Pancreas (tissue), 10 donors: ENCODE measurements around the gene SH3BGR. TPM values are rescaled to one million over a fixed set of nuclear protein-coding genes. Genes with fewer than 3 reads are reported as not detected.
A peak's percentile ranks its signal among the peaks of the same experiment; 100 is the strongest.

Experiments used
- ATAC-seq, 4 donors: fragments of 200-7000 bp; cut with Tn5 transposase; one replicate each; pipeline versions ENCODE4 v1.8.0 to v1.9.1; 2020; ENCODE audit warnings: mild to moderate bottlenecking in 4 of 4, moderate library complexity in 4 of 4
- DNase-seq, 6 donors: peaks; one replicate each; pipeline ENCODE4 v3.0.0-alpha.2; 2020
- FAIRE-seq: peaks from 2 replicates; lab custom pipeline; 2012; peaks lifted over from hg19 to GRCh38; lab: Jason Lieb, UNC
- H3K27ac ChIP-seq, 4 donors: fragments of 200-600 bp; sonication (generic); 1 replicate in 3 of 4; 2 replicates in 1 of 4; pipeline versions ENCODE4 v1.5.0 to v1.8.0; 2020
- H3K27me3 ChIP-seq, 4 donors: fragments of 200-600 bp; one replicate each; pipeline ENCODE4 v1.8.0; 2021
- H3K36me3 ChIP-seq, 3 donors: fragments of 200-600 bp; sonication (generic) in 1 of 3; one replicate each; pipeline versions ENCODE4 v1.5.0 to v1.8.0; 2020 to 2021
- H3K4me1 ChIP-seq, 3 donors: fragments of 200-600 bp; one replicate each; pipeline ENCODE4 v1.8.0; 2021
- H3K4me3 ChIP-seq, 4 donors: fragments of 200-600 bp; sonication (generic) in 2 of 4; one replicate each; pipeline versions ENCODE4 v1.5.0 to v1.8.0; 2020 to 2021
- H3K9me3 ChIP-seq, 4 donors: fragments of 200-600 bp; one replicate each; pipeline ENCODE4 v1.8.0; 2021
- WGBS, 2 donors: extraction: QIAGEN DNeasy Blood & Tissue Kit; methylation state at CpG; one replicate each; pipeline ENCODE4 v1.1.7; 2013; 5-methylcytosine and 5-hydroxymethylcytosine counted together
- intact Hi-C, 3 donors: fragments of 100-400 bp; cut with DNase I; formaldehyde crosslinking; loops; one replicate each; pipeline versions ENCODE4 v1.11.1 to v1.14.2; 2022
- polyA plus RNA-seq, 2 donors: library from polyadenylated mRNA; stranded (reverse); fragments of 200-250 nt; gene quantifications; one replicate each; pipeline ENCODE4 v1.2.3, GENCODE V29; 2013
- total RNA-seq, 6 donors: library from RNA; stranded (reverse); fragmentation: NEBNext Ultra II Directional in 4 of 6; extraction: Animal tissue kit (Norgen Biotek cat#: 25700) in 4 of 6; gene quantifications; one replicate each; pipeline versions ENCODE4 v1.2.1 to v1.2.4, GENCODE V29; 2021 to 2023
- TF ChIP-seq, protein P1 (sequence below), 4 donors: fragments of 200-600 bp; sonication (generic) in 3 of 4; IDR thresholded peaks; one replicate each; pipeline versions ENCODE4 v1.5.0 to v1.8.0; 2021; ENCODE audit warnings: antibody characterized with exemption in 4 of 4
- donor health status: healthy with polysubstance abuse.
- donor health status: DM: no; HTN: no; CAD: no; lungs with moderate emphysema.
- donor health status: DM: no; HTN: no; CAD: no.
- donor health status: control.
- donor health status: control.
- donor health status: Bipolar disorder and iron deficiency.
- donor health status: DM: yes; HTN: yes; CAD: no.
- donor health status: DM: no; HTN: no; CAD: no.
- donor health status: DM: no; HTN: no; CAD: no.
- donor health status: DM: yes; HTN: yes; CAD: no.

The SH3BGR gene
- total and polyA plus RNA-seq, 8 donors = 1.4 to 7.3 (median 4.0) TPM

DNA sequence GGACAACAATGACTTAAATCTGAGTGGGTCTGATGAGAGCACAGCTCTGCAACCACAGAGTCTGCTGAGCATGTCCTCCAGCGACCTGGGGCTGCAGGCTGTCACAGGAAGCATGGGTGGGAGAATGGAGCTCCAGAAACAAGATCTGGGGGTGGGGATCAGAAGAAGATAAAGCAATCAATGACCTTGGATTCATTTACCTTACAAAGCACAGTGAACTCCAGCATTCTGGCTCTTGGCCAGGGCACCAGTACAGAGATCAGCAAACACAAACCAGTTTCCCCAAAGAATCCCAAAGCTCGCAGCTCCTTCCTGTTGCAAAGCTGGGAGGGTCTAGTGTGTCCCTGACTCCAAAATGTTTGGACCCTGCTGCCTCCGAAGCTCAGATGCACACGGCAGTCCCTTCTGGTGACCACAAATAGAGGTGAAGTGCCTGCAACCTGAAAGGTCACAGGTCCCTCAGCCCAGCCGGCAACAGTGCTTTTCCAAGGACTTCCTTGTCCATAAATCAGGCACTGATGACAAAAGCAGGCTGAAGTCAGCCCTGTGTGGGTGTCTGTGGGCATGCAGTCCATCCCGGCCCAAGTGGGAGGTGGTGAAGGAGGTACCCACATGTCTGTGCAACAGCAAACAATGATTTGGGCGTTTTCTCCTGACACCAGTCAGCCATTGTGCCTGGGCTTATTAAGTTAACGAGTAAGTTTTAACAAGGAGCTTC lies 76.1 kb downstream of the SH3BGR start:
- H3K4me3 ChIP-seq = no peak overlapping the region
- no peaks in the 10 kb centered on the region for H3K36me3 ChIP-seq
- WGBS, 2 donors = 7 to 12% methylated on average over 8 of the region's 8 CpGs
- peaks cover 25 to 36% (median 27%) of the 10 kb centered on the region in 3 donors for H3K4me1 ChIP-seq
- DNase-seq = peak; percentile 65 to 84 (median 68)
- no peaks in the 10 kb centered on the region for H3K27me3 ChIP-seq
- TF ChIP-seq, protein P1, sequence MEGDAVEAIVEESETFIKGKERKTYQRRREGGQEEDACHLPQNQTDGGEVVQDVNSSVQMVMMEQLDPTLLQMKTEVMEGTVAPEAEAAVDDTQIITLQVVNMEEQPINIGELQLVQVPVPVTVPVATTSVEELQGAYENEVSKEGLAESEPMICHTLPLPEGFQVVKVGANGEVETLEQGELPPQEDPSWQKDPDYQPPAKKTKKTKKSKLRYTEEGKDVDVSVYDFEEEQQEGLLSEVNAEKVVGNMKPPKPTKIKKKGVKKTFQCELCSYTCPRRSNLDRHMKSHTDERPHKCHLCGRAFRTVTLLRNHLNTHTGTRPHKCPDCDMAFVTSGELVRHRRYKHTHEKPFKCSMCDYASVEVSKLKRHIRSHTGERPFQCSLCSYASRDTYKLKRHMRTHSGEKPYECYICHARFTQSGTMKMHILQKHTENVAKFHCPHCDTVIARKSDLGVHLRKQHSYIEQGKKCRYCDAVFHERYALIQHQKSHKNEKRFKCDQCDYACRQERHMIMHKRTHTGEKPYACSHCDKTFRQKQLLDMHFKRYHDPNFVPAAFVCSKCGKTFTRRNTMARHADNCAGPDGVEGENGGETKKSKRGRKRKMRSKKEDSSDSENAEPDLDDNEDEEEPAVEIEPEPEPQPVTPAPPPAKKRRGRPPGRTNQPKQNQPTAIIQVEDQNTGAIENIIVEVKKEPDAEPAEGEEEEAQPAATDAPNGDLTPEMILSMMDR (IDR thresholded peaks at IDR 0.05) = no peak
- no peak for FAIRE-seq
- no peaks in the 10 kb centered on the region for H3K9me3 ChIP-seq
- intact Hi-C loops = loop anchor here in 1 of 3 donors (10.0 kb wide), 1 partner anchor 197 kb away; no protein-coding TSS in a partner anchor
- ATAC-seq = peak; percentile 41 to 74 (median 65)
- peak overlapping the region; percentile 13 to 69 (median 49) for H3K27ac ChIP-seq

DNA sequence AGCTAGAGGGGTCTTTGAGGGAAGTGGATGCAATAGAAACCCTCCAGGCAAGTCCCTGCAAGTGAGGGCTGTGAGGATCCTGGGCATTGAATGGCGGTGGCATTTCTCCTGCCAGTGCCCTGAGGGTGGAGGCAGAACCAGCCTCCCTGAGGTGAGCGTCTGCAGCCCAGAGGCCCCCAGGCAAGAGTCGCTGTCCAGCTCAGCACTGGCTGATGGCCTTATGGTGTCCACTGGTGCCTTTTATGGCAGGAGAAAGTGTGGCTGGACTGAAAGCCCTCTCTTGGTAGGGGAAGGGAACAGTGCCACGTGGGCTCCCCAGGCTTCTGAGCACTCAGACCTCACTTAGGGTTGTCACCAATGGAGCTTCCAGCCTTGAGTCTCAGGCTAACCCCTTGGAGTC lies 77.3 kb downstream of the SH3BGR start:
- no peak for DNase-seq
- no peak for FAIRE-seq
- intact Hi-C loops = loop anchor here in 1 of 3 donors (10.0 kb wide), 1 partner anchor 196 kb away; no protein-coding TSS in a partner anchor

DNA sequence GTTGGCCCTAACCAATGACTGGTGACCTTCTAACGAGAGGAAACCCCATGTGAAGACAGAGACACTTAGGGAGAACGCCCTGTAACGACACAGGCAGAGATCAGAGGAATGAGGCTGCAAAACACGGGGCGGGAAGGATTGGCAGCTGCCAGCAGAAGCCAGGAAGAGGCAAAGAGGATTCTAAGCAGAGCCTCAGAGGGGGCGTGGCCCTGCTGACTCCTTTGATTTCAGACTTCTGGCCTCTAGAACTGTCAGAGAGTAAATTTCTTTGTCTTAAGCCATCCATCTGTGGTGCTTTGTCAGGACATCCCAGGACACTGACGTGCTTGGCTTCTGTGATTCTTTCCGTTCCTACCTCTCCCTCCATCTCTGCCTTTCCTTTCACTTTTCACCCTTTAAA lies 79.3 kb downstream of the SH3BGR start:
- Histone ChIP-seq H3K4me1 (peaks cover 18 to 24% (median 19%) of the 10 kb centered on the region in 3 donors), H3K27ac (no peak overlapping the region), H3K36me3 (no peaks in the 10 kb centered on the region), H3K9me3 (no peaks in the 10 kb centered on the region), H3K4me3 (no peak overlapping the region), H3K27me3 (no peaks in the 10 kb centered on the region)
- FAIRE-seq (no peak), ATAC-seq (no peak), DNase-seq (no peak)
- intact Hi-C loops = no loop called here
- TF ChIP-seq, protein P1 (IDR thresholded peaks at IDR 0.05) = no peak
- WGBS, 2 donors = 84 to 86% methylated on average over 8 of the region's 8 CpGs

More for the DNA sequence above, 77.3 kb downstream of the SH3BGR start:
- Histone ChIP-seq H3K36me3 (no peaks in the 10 kb centered on the region), H3K27ac (peak overlapping the region in 3 of 4 donors; percentile 4 to 51 (median 21)), H3K27me3 (no peaks in the 10 kb centered on the region), H3K4me1 (peaks cover 17 to 24% (median 17%) of the 10 kb centered on the region in 3 donors), H3K9me3 (no peaks in the 10 kb centered on the region), H3K4me3 (no peak overlapping the region)
- WGBS, 2 donors = 84 to 89% methylated on average over 4 of the region's 4 CpGs
- peak in 1 of 4 donors; percentile 37 for ATAC-seq
- TF ChIP-seq, protein P1 (IDR thresholded peaks at IDR 0.05) = no peak

DNA sequence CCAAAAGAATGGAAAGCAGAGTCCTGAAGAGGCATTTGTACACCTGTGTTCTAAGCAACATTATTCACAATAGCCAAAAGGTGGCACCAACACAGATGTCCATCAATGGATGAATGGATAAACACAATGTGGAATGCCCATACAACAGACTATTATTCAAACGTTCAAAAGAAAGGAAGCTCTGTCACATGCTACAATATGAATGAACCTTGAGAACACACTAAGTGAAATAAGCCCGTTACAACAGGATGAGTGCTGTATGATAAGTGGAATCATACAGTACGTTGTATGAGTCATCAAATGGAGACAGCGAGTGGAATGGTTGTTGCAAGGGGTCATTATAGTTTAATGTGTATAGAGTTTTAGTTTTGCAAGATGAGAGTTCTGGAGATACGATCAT lies 80.1 kb downstream of the SH3BGR start:
- 71 to 72% methylated on average over 5 of the region's 5 CpGs for WGBS, 2 donors
- no peak for DNase-seq
- Histone ChIP-seq H3K27me3 (no peaks in the 10 kb centered on the region), H3K27ac (no peak overlapping the region), H3K36me3 (no peaks in the 10 kb centered on the region), H3K4me1 (peaks cover 17 to 22% (median 18%) of the 10 kb centered on the region in 3 donors), H3K4me3 (no peak overlapping the region), H3K9me3 (no peaks in the 10 kb centered on the region)
- FAIRE-seq = no peak
- TF ChIP-seq, protein P1 (IDR thresholded peaks at IDR 0.05) = no peak
- ATAC-seq = no peak
- intact Hi-C loops = no loop called here
